HepG2 (cell line): Measurements from ENCODE around the gene DENND5A. TPM values are rescaled to one million over a fixed set of nuclear protein-coding genes. Genes with fewer than 3 reads are reported as not detected.

Source experiments
- ATF6 ChIP-seq: sonication (generic); formaldehyde crosslinking; conservative IDR thresholded peaks from 2 replicates; pipeline ENCODE4 v1.4.0; 2020; ENCODE audit warnings: missing genetic modification reagents
- HCFC1 ChIP-seq: fragments of 150-350 bp; IDR thresholded peaks from 2 replicates; pipeline ENCODE4 v1.6.1; 2014; ENCODE audit warnings: low read depth, low read length
- HDAC6 ChIP-seq: fragments of 200-600 bp; sonication (generic); IDR thresholded peaks from 2 replicates; pipeline ENCODE4 v1.7.0; 2017; ENCODE audit warnings: mild to moderate bottlenecking, antibody characterized with exemption, low read length, low read depth
- IKZF1 ChIP-seq: fragments of 450-650 bp; IDR thresholded peaks from 2 replicates; pipeline ENCODE4 v1.7.1; 2016
- IRX3 ChIP-seq: sonication (generic); formaldehyde crosslinking; IDR thresholded peaks from 2 replicates; pipeline ENCODE4 v1.8.1; 2023; ENCODE audit warnings: mild to moderate bottlenecking, low read depth, missing genetic modification reagents, borderline replicate concordance
- KMT2A ChIP-seq: sonication (generic); formaldehyde crosslinking; IDR thresholded peaks from 2 replicates; pipeline ENCODE4 v1.4.0; 2020; ENCODE audit warnings: missing genetic modification reagents
- NCOR1 ChIP-seq: fragments of 200-600 bp; sonication (generic); IDR thresholded peaks from 2 replicates; pipeline ENCODE4 v1.7.0; 2017; ENCODE audit warnings: antibody characterized with exemption, low read length, borderline replicate concordance
- NFATC3 ChIP-seq: sonication (generic); formaldehyde crosslinking; IDR thresholded peaks from 2 replicates; pipeline ENCODE4 v1.5.1; 2020; ENCODE audit warnings: mild to moderate bottlenecking, missing genetic modification reagents
- NKX3-1 ChIP-seq: sonication (generic); formaldehyde crosslinking; IDR thresholded peaks from 2 replicates; pipeline ENCODE4 v1.5.0; 2020; ENCODE audit warnings: missing genetic modification reagents
- POGZ ChIP-seq: sonication (generic); formaldehyde crosslinking; IDR thresholded peaks from 2 replicates; pipeline ENCODE4 v1.4.0; 2020; ENCODE audit warnings: mild to moderate bottlenecking, missing genetic modification reagents
- SNAPC5 ChIP-seq: sonication (generic); formaldehyde crosslinking; IDR thresholded peaks from 2 replicates; pipeline ENCODE4 v1.8.1; 2023; ENCODE audit warnings: mild to moderate bottlenecking, missing genetic modification reagents, borderline replicate concordance
- SP2 ChIP-seq: sonication (generic); formaldehyde crosslinking; IDR thresholded peaks from 2 replicates; pipeline ENCODE4 v1.5.1; 2020; ENCODE audit warnings: mild to moderate bottlenecking, missing genetic modification reagents
- SPEN ChIP-seq: sonication (generic); formaldehyde crosslinking; IDR thresholded peaks from 2 replicates; pipeline ENCODE4 v1.5.1; 2020; ENCODE audit warnings: low read depth, mild to moderate bottlenecking, missing genetic modification reagents
- SRY ChIP-seq: sonication (generic); formaldehyde crosslinking; IDR thresholded peaks from 2 replicates; pipeline ENCODE4 v1.8.0; 2022; ENCODE audit warnings: mild to moderate bottlenecking, missing genetic modification reagents
- STAG1 ChIP-seq: sonication (generic); formaldehyde crosslinking; IDR thresholded peaks from 2 replicates; pipeline ENCODE4 v1.4.0; 2020; ENCODE audit warnings: missing genetic modification reagents
- TBL1XR1 ChIP-seq: fragments of 150-350 bp; IDR thresholded peaks from 2 replicates; pipeline ENCODE4 v1.6.1; 2014; ENCODE audit warnings: borderline replicate concordance, low read length; ENCODE audit not compliant: partially characterized antibody
- TGIF2 ChIP-seq: IDR thresholded peaks from 2 replicates; pipeline ENCODE4 v1.6.1; 2016; ENCODE audit warnings: control low read depth, missing compliant biosample characterization
- THAP7 ChIP-seq: sonication (generic); formaldehyde crosslinking; IDR thresholded peaks from 2 replicates; pipeline ENCODE4 v1.8.1; 2023; ENCODE audit warnings: mild to moderate bottlenecking, missing genetic modification reagents
- WIZ ChIP-seq: sonication (generic); formaldehyde crosslinking; IDR thresholded peaks from 2 replicates; pipeline ENCODE4 v1.5.1; 2020; ENCODE audit warnings: mild to moderate bottlenecking, missing genetic modification reagents
- ZBTB8A ChIP-seq: sonication (generic); formaldehyde crosslinking; IDR thresholded peaks from 2 replicates; pipeline ENCODE4 v1.4.0; 2020; ENCODE audit warnings: mild to moderate bottlenecking, low read depth, missing genetic modification reagents, borderline replicate concordance
- ZNF234 ChIP-seq: sonication (generic); formaldehyde crosslinking; conservative IDR thresholded peaks from 2 replicates; pipeline ENCODE4 v1.5.1; 2020; ENCODE audit warnings: mild to moderate bottlenecking, missing genetic modification reagents
- ZNF367 ChIP-seq: sonication (generic); formaldehyde crosslinking; IDR thresholded peaks from 2 replicates; pipeline ENCODE4 v1.4.0; 2020; ENCODE audit warnings: missing genetic modification reagents, borderline replicate concordance
- ZNF772 ChIP-seq: sonication (generic); formaldehyde crosslinking; IDR thresholded peaks from 2 replicates; pipeline ENCODE4 v1.5.0; 2020; ENCODE audit warnings: mild to moderate bottlenecking, missing genetic modification reagents
- ZNF790 ChIP-seq: sonication (generic); formaldehyde crosslinking; IDR thresholded peaks from 2 replicates; pipeline ENCODE4 v1.8.0; 2022; ENCODE audit warnings: missing genetic modification reagents, mild to moderate bottlenecking, borderline replicate concordance
- ZNF800 ChIP-seq: sonication (generic); formaldehyde crosslinking; IDR thresholded peaks from 2 replicates; pipeline ENCODE4 v1.4.0; 2020; ENCODE audit warnings: missing genetic modification reagents
- polyA plus RNA-seq, 8 experiments: library from polyadenylated mRNA; depleted of rRNA in 3 of 8; stranded (reverse) in 7 of 8; unstranded in 1 of 8; fragments of >200 nt; fragmentation: Illumina TruSeq in 4 of 8; extraction: Trizol in 4 of 8; gene quantifications; 2 replicates each; pipeline versions ENCODE4 v1.2.1 to v1.2.3, GENCODE V29; 2011 to 2016; ENCODE audit warnings: low read depth in 4 of 8, missing spikeins in 1 of 8, mixed read lengths in 1 of 8; ENCODE audit not compliant: insufficient read depth in 1 of 8
- total RNA-seq, 5 experiments: library from RNA; depleted of rRNA; stranded (reverse); fragments of >200 nt; fragmentation: Illumina TruSeq; extraction: Trizol; gene quantifications; 2 replicates each; pipeline ENCODE4 v1.2.3, GENCODE V29; 2016; ENCODE audit warnings: low read depth in 1 of 5

Gene DENND5A
- total and polyA plus RNA-seq, 2 of the 13 experiments (the other 11 are each of a cell fraction or from before 2014, with no cell fraction given) = 63.3 to 145 TPM

- TF ChIP-seq ZBTB8A = no peak
- TF ChIP-seq SPEN (CRISPR knock-in tag) = peak; percentile 68
- no peak for TF ChIP-seq ZNF790 (CRISPR knock-in tag)
- TF ChIP-seq IRX3 (CRISPR knock-in tag) = no peak
- no peak for TF ChIP-seq SP2 (CRISPR knock-in tag)
- no peak for TF ChIP-seq NCOR1
- TF ChIP-seq HCFC1 = no peak
- no peak for TF ChIP-seq IKZF1
- no peak for TF ChIP-seq TBL1XR1
- no peak; the same call in 1 of the 2 replicates for TF ChIP-seq THAP7 (CRISPR knock-in tag)
- TF ChIP-seq TGIF2 (CRISPR knock-in tag) = no peak
- TF ChIP-seq HDAC6 = no peak
- TF ChIP-seq SNAPC5 = no peak
- no peak for TF ChIP-seq NFATC3 (CRISPR knock-in tag)
- TF ChIP-seq POGZ (CRISPR knock-in tag) = no peak
- no peak for TF ChIP-seq ZNF800
- TF ChIP-seq ZNF367 (CRISPR knock-in tag) = no peak
- no peak for TF ChIP-seq NKX3-1 (CRISPR knock-in tag)
- TF ChIP-seq STAG1 (CRISPR knock-in tag) = no peak
- peak; percentile 21; the same call in 1 of the 2 replicates for TF ChIP-seq KMT2A
- no peak for TF ChIP-seq WIZ (CRISPR knock-in tag)
- TF ChIP-seq ATF6 (CRISPR knock-in tag) = no peak
- no peak for TF ChIP-seq SRY (CRISPR knock-in tag)
- TF ChIP-seq ZNF234 = no peak
- TF ChIP-seq ZNF772 = no peak
These were observed at the start of gene DENND5A (continued) for GRCh38 chr11:9265211-9266131.
